Fibroblast of lung (primary cell): ENCODE measurements around the gene PALLD. TPM values are rescaled to one million over a fixed set of nuclear protein-coding genes. Genes with fewer than 3 reads are reported as not detected.

Source experiments
- DNase-seq, 2 donors: peaks; one replicate each; pipeline versions ENCODE4 v3.0.0 to v3.0.0-alpha.2; 2010; ENCODE audit warnings: low read depth in 2 of 2
- H2AFZ ChIP-seq: 2 replicates; pipeline ENCODE4 v1.5.1; 2012; ENCODE audit warnings: low read length, control low read depth, inconsistent platforms
- H3K27ac ChIP-seq: 2 replicates; pipeline ENCODE4 v1.5.1; 2011; ENCODE audit warnings: low read length, control low read depth; ENCODE audit not compliant: insufficient read depth
- H3K27me3 ChIP-seq: 2 replicates; pipeline ENCODE4 v1.5.1; 2011; ENCODE audit warnings: mild to moderate bottlenecking, low read length; ENCODE audit not compliant: control insufficient read depth, insufficient read depth
- H3K36me3 ChIP-seq: 2 replicates; pipeline ENCODE4 v1.5.1; 2011; ENCODE audit warnings: low read length; ENCODE audit not compliant: control insufficient read depth, insufficient read depth
- H3K4me1 ChIP-seq: 2 replicates; pipeline ENCODE4 v1.5.1; 2011; ENCODE audit warnings: low read length; ENCODE audit not compliant: control insufficient read depth, insufficient read depth; ENCODE audit errors: extremely low read depth
- H3K4me2 ChIP-seq: 2 replicates; pipeline ENCODE4 v1.5.1; 2011; ENCODE audit warnings: low read length, control low read depth; ENCODE audit not compliant: insufficient read depth; ENCODE audit errors: extremely low read depth
- H3K4me3 ChIP-seq, 4 experiments: fragments of 200-600 bp in 1 of 4; sonication (generic) in 1 of 4; replicated peaks in 1 of 4; 2 replicates each; pipeline ENCODE4 v1.5.1; 2011 to 2016; ENCODE audit warnings: low read length in 4 of 4, low read depth in 3 of 4, mild to moderate bottlenecking in 3 of 4, control low read depth in 2 of 4, inconsistent platforms in 1 of 4, mixed read lengths in 1 of 4; ENCODE audit not compliant: insufficient read depth in 1 of 4; ENCODE audit errors: control extremely low read depth in 1 of 4
- H3K79me2 ChIP-seq: 2 replicates; pipeline ENCODE4 v1.5.1; 2012; ENCODE audit warnings: mild to moderate bottlenecking, low read length, inconsistent platforms; ENCODE audit not compliant: control insufficient read depth, insufficient read depth
- H3K9ac ChIP-seq: 2 replicates; pipeline ENCODE4 v1.5.1; 2011; ENCODE audit warnings: mild to moderate bottlenecking, low read length, control low read depth; ENCODE audit not compliant: insufficient read depth
- H3K9me3 ChIP-seq: 2 replicates; pipeline ENCODE4 v1.5.1; 2012; ENCODE audit warnings: low read depth, low read length; ENCODE audit not compliant: control insufficient read depth, insufficient read depth
- H4K20me1 ChIP-seq: 2 replicates; pipeline ENCODE4 v1.5.1; 2011; ENCODE audit warnings: low read length; ENCODE audit not compliant: control insufficient read depth, insufficient read depth; ENCODE audit errors: extremely low read depth
- CTCF ChIP-seq, 2 donors: IDR thresholded peaks in 1 of 2; conservative IDR thresholded peaks in 1 of 2; 1 replicate in 1 of 2; 2 replicates in 1 of 2; pipeline ENCODE4 v1.5.1; 2011 to 2012; ENCODE audit warnings: low read length in 2 of 2, control low read depth in 1 of 2, inconsistent platforms in 1 of 2, low read depth in 1 of 2, mild to moderate bottlenecking in 1 of 2
- EZH2 ChIP-seq: IDR thresholded peaks from 2 replicates; pipeline ENCODE4 v1.5.1; 2012; ENCODE audit warnings: low read length, control low read depth, mild to moderate bottlenecking; ENCODE audit errors: missing control alignments
- polyA plus RNA-seq, 2 donors: library from polyadenylated mRNA; depleted of rRNA in 1 of 2; stranded (reverse) in 1 of 2; unstranded in 1 of 2; fragments of >200 nt; gene quantifications; 2 replicates each; pipeline ENCODE4 v1.2.1, GENCODE V29; 2011 to 2012; ENCODE audit warnings: missing spikeins in 1 of 2
- total RNA-seq: library from RNA; depleted of rRNA; stranded (reverse); fragments of >200 nt; gene quantifications from 2 replicates; pipeline ENCODE4 v1.2.1, GENCODE V29; 2014

Gene PALLD
- total and polyA plus RNA-seq, 2 donors (not counting 1 experiment from before 2014, with no cell fraction given): 200 to 205 TPM

- TF ChIP-seq EZH2 (no peak), CTCF (conservative IDR thresholded peaks at IDR 0.05 in 1 of 2, IDR thresholded peaks at IDR 0.05 in 1 of 2; ENCODE audit: low read depth in 1 of 2, low read length in 2 of 2) (no peak)
- no peak overlapping the region for H3K4me3 ChIP-seq
- H3K36me3 ChIP-seq: no peaks in the 10 kb centered on the region
- H2AFZ ChIP-seq: no peak overlapping the region
- H3K27me3 ChIP-seq: no peaks in the 10 kb centered on the region
- H3K4me2 ChIP-seq: no peak overlapping the region
- peak in 1 of 2 donors; percentile 67 for DNase-seq
- H3K4me1 ChIP-seq: no peaks in the 10 kb centered on the region
- no peaks in the 10 kb centered on the region for H3K9me3 ChIP-seq
- no peak overlapping the region for H3K27ac ChIP-seq
- H3K79me2 ChIP-seq: no peaks in the 10 kb centered on the region
- H4K20me1 ChIP-seq: no peaks in the 10 kb centered on the region
- H3K9ac ChIP-seq: no peak overlapping the region
Observed at GRCh38 chr4:168825975-168826374, 329.1 kb downstream of the PALLD start.

GRCh38 chr4:168826620-168827019 is 329.8 kb downstream of the PALLD start:
- Histone ChIP-seq H3K36me3 (no peaks in the 10 kb centered on the region), H2AFZ (no peak overlapping the region), H3K4me2 (no peak overlapping the region), H3K9ac (no peak overlapping the region), H3K4me1 (no peaks in the 10 kb centered on the region), H3K79me2 (no peaks in the 10 kb centered on the region), H4K20me1 (no peaks in the 10 kb centered on the region), H3K27ac (no peak overlapping the region), H3K9me3 (no peaks in the 10 kb centered on the region), H3K27me3 (no peaks in the 10 kb centered on the region), H3K4me3 (no peak overlapping the region)
- DNase-seq: no peak
- no peak for TF ChIP-seq CTCF (conservative IDR thresholded peaks at IDR 0.05 in 1 of 2, IDR thresholded peaks at IDR 0.05 in 1 of 2; ENCODE audit: low read depth in 1 of 2, low read length in 2 of 2)
- no peak for TF ChIP-seq EZH2

- Histone ChIP-seq H3K36me3 (no peaks in the 10 kb centered on the region), H4K20me1 (no peaks in the 10 kb centered on the region), H3K9ac (no peak overlapping the region), H3K27me3 (no peaks in the 10 kb centered on the region), H3K79me2 (peaks cover 37% of the 10 kb centered on the region), H2AFZ (peak overlapping the region; percentile 92), H3K4me2 (peak overlapping the region; percentile 91), H3K4me3 (peak overlapping the region in 3 of 4 experiments; percentile 73 to 96 (median 76)), H3K4me1 (no peaks in the 10 kb centered on the region), H3K9me3 (no peaks in the 10 kb centered on the region), H3K27ac (peak overlapping the region; percentile 92)
- TF ChIP-seq CTCF (conservative IDR thresholded peaks at IDR 0.05 in 1 of 2, IDR thresholded peaks at IDR 0.05 in 1 of 2; ENCODE audit: low read depth in 1 of 2, low read length in 2 of 2) (no peak), EZH2 (no peak)
- DNase-seq: peak in 1 of 2 donors; percentile 50
Observed at GRCh38 chr4:168830777-168831512, 334.1 kb downstream of the PALLD start.
